Loucy (cell line): ENCODE measurements around the gene STN1.

Experiments
- H2AFZ ChIP-seq: fragments of 200-600 bp; sonication (generic); 2 replicates; pipeline ENCODE4 v1.6.0; 2016; ENCODE audit warnings: antibody characterized with exemption, mild to moderate bottlenecking, low read length, moderate library complexity
- H3F3A ChIP-seq: fragments of 200-600 bp; 2 replicates; pipeline ENCODE4 v1.6.0; 2016; ENCODE audit warnings: antibody characterized with exemption, low read depth, mild to moderate bottlenecking
- H3K27me3 ChIP-seq: fragments of 200-600 bp; sonication (generic); 2 replicates; pipeline ENCODE4 v1.6.1; 2014; ENCODE audit warnings: low read length, mild to moderate bottlenecking; ENCODE audit not compliant: insufficient read depth, poor library complexity, severe bottlenecking
- H3K36me3 ChIP-seq: fragments of 200-600 bp; sonication (generic); 2 replicates; pipeline ENCODE4 v1.6.1; 2016; ENCODE audit warnings: low read length; ENCODE audit not compliant: insufficient read depth
- H3K4me1 ChIP-seq: fragments of 200-600 bp; sonication (generic); 2 replicates; pipeline ENCODE4 v1.5.1; 2014; ENCODE audit warnings: low read length, mild to moderate bottlenecking; ENCODE audit not compliant: insufficient read depth, poor library complexity, severe bottlenecking
- H3K4me2 ChIP-seq: fragments of 200-600 bp; sonication (generic); 2 replicates; pipeline ENCODE4 v1.6.0; 2014; ENCODE audit warnings: antibody characterized with exemption, low read length, low read depth, mild to moderate bottlenecking; ENCODE audit not compliant: poor library complexity, severe bottlenecking
- H3K4me3 ChIP-seq: fragments of 200-600 bp; sonication (generic); 2 replicates; pipeline ENCODE4 v1.5.1; 2014; ENCODE audit warnings: low read length, mild to moderate bottlenecking, mixed read lengths; ENCODE audit not compliant: poor library complexity, severe bottlenecking
- H3K79me2 ChIP-seq: fragments of 200-600 bp; sonication (generic); 2 replicates; pipeline ENCODE4 v1.6.1; 2014; ENCODE audit warnings: low read length; ENCODE audit not compliant: insufficient read depth
- H3K9ac ChIP-seq: fragments of 200-600 bp; sonication (generic); 2 replicates; pipeline ENCODE4 v1.6.0; 2014; ENCODE audit warnings: mild to moderate bottlenecking, low read depth, low read length, moderate library complexity; ENCODE audit not compliant: poor library complexity, severe bottlenecking
- H3K9me2 ChIP-seq: fragments of 200-600 bp; sonication (generic); replicated peaks from 2 replicates; pipeline ENCODE4 v1.6.1; 2016; ENCODE audit warnings: low read depth, low read length, mixed read lengths
- H3K9me3 ChIP-seq: fragments of 200-600 bp; sonication (generic); 2 replicates; pipeline ENCODE4 v1.6.1; 2014; ENCODE audit warnings: mild to moderate bottlenecking, antibody characterized with exemption, low read length, low read depth; ENCODE audit not compliant: insufficient read depth
- H4K20me1 ChIP-seq: fragments of 200-600 bp; sonication (generic); 2 replicates; pipeline ENCODE4 v1.6.0; 2014; ENCODE audit warnings: antibody characterized with exemption, low read length, mild to moderate bottlenecking; ENCODE audit not compliant: insufficient read depth, poor library complexity, severe bottlenecking
- CTCF ChIP-seq: fragments of 200-600 bp; sonication (generic); conservative IDR thresholded peaks from 2 replicates; pipeline ENCODE4 v1.5.1; 2014; ENCODE audit warnings: mild to moderate bottlenecking, antibody characterized with exemption, low read length
- EZH2phosphoT487 ChIP-seq: fragments of 200-600 bp; IDR thresholded peaks from 2 replicates; pipeline ENCODE4 v1.6.1; 2018; ENCODE audit warnings: antibody characterized with exemption, mild to moderate bottlenecking, moderate library complexity, borderline replicate concordance

STN1 gene

GRCh38 chr10:103853428-103854264, 64.3 kb downstream of the STN1 start:
- Histone ChIP-seq H3K36me3 (no peaks in the 10 kb centered on the region), H4K20me1 (peaks cover 9% of the 10 kb centered on the region), H3K9me3 (no peaks in the 10 kb centered on the region), H3K27me3 (no peaks in the 10 kb centered on the region), H3K4me1 (peaks cover 57% of the 10 kb centered on the region), H3K4me3 (peak overlapping the region; percentile 82), H3K4me2 (peak overlapping the region; percentile 89), H3K9ac (peak overlapping the region; percentile 74), H3K79me2 (peaks cover 61% of the 10 kb centered on the region), H3F3A (no peaks in the 10 kb centered on the region), H2AFZ (peak overlapping the region; percentile 77; the same call in 1 of the 2 replicates), H3K9me2 (no peaks in the 10 kb centered on the region)
- TF ChIP-seq CTCF, result no peak
- TF ChIP-seq EZH2phosphoT487, result no peak

- H3F3A ChIP-seq, result no peaks in the 10 kb centered on the region
- peaks cover 65% of the 10 kb centered on the region for H3K4me1 ChIP-seq
- H3K4me2 ChIP-seq, result peak overlapping the region; percentile 89
- no peak overlapping the region for H2AFZ ChIP-seq
- no peaks in the 10 kb centered on the region for H3K27me3 ChIP-seq
- TF ChIP-seq CTCF (no peak), EZH2phosphoT487 (no peak)
- peak overlapping the region; percentile 53 for H3K9ac ChIP-seq
- peaks cover 67% of the 10 kb centered on the region for H3K79me2 ChIP-seq
- H3K4me3 ChIP-seq, result peak overlapping the region; percentile 82
- H4K20me1 ChIP-seq, result peaks cover 9% of the 10 kb centered on the region
- H3K9me2 ChIP-seq, result no peaks in the 10 kb centered on the region
- no peaks in the 10 kb centered on the region for H3K36me3 ChIP-seq
- H3K9me3 ChIP-seq, result no peaks in the 10 kb centered on the region
These were observed 65.1 kb downstream of the STN1 start for GRCh38 chr10:103852856-103853255.

DNA sequence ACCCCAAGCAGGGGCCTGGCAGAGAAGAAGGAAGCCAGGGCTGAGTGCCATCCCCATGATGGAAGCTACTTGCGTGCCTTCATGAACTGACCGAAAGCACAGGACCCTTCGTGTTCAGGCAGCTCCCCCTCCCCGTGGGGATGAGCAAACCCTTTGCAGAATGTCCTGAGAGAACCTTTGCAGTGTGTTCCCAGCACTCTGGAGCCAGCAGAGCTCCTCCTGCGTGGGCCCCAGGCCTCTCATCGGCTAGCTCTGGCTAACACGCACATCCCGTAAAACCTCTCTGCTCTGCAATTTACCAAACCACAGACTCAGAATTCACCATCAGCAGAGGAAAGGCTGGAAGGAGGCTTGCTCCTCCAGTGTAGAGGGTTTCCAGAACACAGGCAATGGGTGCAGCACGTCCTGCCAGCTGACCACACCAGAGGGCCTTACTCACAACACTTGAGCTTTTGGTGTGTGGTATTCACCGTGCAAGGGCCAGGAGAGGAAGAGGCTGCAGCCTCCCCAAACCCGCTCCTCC, 65.7 kb downstream of the STN1 start:
- no peaks in the 10 kb centered on the region for H3K9me2 ChIP-seq
- TF ChIP-seq CTCF, result no peak
- no peak for TF ChIP-seq EZH2phosphoT487
- peaks cover 9% of the 10 kb centered on the region for H4K20me1 ChIP-seq
- H3K4me3 ChIP-seq, result peak overlapping the region; percentile 82
- H2AFZ ChIP-seq, result no peak overlapping the region
- no peaks in the 10 kb centered on the region for H3K36me3 ChIP-seq
- H3K27me3 ChIP-seq, result no peaks in the 10 kb centered on the region
- no peaks in the 10 kb centered on the region for H3K9me3 ChIP-seq
- H3K9ac ChIP-seq, result peak overlapping the region; percentile 53
- peaks cover 70% of the 10 kb centered on the region for H3K79me2 ChIP-seq
- H3F3A ChIP-seq, result no peaks in the 10 kb centered on the region
- peaks cover 68% of the 10 kb centered on the region for H3K4me1 ChIP-seq
- H3K4me2 ChIP-seq, result peak overlapping the region; percentile 89
